NCI-H1436 treated with DMSO at 0.1 percent for 48 hours (cell line): ENCODE results near the gene MALRD1.

Experiments
- DNase-seq: peaks from one replicate; lab custom pipeline; 2025; lab: John Stamatoyannopoulos, UW

The MALRD1 gene

GRCh38 chr10:19577807-19578206 is 529.2 kb downstream of the MALRD1 start:
- DNase-seq: no peak

DNA sequence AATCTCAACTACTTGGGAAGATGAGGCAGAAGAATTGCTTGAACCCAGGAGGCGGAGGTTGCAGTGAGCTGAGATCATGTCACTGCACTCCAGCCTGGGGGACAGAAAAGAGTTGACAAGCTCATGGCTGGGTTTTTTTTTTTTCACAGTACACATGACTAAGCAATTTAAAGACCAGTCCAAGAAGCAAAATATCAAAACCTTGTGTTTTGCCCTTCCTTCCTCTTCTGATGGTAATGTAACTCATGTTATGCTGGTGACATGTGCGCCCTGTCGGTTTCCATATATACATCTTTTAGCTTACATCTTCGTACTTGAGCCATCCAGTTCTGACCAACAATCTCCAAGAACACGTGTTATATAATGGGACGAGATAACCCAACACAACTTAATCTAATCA is 530.0 kb downstream of the MALRD1 start:
- DNase-seq: no peak

GRCh38 chr10:19579761-19580545 is 531.4 kb downstream of the MALRD1 start:
- DNase-seq: no peak

- DNase-seq: no peak
These were observed 532.1 kb downstream of the MALRD1 start for GRCh38 chr10:19580691-19581090.

DNA sequence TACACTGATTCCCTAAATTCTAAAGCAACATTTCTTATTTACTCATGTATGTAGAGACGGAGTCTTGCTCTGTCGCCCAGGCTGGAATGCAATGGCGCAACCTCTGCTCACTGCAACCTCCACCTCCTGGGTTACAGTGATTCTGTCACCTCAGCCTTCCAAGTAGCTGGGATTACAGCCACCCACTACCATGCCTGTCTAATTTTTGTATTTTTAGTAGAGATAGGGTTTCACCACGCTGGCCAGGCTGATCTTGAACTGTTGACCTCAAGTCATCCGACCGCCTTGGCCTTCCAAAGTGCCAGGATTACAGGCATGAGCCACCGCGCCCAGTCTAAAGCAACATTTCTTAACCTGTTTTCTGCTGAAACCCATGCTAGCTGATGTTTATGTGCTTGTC is 540.0 kb downstream of the MALRD1 start:
- DNase-seq: no peak

- no peak for DNase-seq
These were observed 543.7 kb downstream of the MALRD1 start for GRCh38 chr10:19592276-19592675.

- no peak for DNase-seq
These were observed 546.7 kb downstream of the MALRD1 start for GRCh38 chr10:19595212-19595845.

DNA sequence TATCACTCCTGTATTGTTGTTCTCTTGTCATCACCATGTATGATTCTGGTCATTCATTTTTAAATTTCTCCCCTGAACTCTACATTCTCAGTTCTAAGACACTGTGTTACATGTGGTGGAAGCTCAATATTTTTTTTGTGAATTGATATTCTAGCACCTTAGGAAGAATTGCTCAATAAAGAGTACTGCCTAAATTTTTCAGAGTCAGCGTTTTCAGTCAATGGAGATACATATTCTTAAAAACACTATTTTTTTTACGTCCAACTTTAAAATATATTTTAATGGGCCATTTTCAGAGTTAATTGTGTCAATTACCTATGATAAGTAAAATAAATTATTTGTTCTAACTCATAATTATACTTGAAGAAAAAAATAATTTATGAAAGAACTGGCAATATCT is 557.2 kb downstream of the MALRD1 start:
- no peak for DNase-seq

DNA sequence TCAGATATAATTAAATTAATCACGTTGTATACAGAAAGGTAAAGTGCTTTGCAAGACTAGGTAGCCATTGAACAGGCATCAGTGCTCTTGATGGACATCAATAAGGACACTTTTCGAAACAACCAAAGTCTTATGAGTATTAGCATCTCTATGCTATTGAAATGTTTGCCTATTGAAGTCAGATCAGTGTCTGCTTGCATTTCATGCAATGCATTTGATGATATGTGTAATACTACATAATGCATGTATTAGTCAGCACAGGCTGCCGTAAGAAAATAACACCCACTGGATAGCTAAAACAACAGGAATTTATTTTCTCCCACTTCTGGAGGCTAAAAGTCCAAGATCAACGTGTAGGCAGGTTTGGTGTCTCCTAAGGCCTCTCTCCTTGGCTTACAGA is 558.4 kb downstream of the MALRD1 start:
- no peak for DNase-seq

DNA sequence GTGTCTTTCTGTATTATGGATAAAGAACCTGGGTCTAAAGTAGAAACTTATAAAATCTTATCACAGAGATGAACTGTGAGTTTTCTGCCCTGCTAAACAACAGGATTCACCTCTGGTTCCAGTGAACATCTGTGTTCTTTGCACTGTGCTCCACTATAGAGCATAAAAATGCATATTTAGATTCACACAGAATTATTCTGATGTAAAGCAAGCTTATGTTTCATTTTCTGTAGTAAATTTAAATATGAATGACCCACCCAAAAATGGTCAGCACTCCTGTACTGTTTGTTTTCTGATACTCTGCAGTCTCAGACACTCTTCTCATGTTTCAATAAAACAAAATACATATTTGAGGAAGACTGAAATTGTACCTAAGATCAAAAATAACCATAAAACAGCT is 563.2 kb downstream of the MALRD1 start:
- no peak for DNase-seq

- no peak for DNase-seq
These were observed 568.4 kb downstream of the MALRD1 start for GRCh38 chr10:19616966-19617365.

GRCh38 chr10:19620811-19621210 is 572.2 kb downstream of the MALRD1 start:
- DNase-seq: no peak

- no peak for DNase-seq
These were observed 574.7 kb downstream of the MALRD1 start for GRCh38 chr10:19623321-19623720.

DNA sequence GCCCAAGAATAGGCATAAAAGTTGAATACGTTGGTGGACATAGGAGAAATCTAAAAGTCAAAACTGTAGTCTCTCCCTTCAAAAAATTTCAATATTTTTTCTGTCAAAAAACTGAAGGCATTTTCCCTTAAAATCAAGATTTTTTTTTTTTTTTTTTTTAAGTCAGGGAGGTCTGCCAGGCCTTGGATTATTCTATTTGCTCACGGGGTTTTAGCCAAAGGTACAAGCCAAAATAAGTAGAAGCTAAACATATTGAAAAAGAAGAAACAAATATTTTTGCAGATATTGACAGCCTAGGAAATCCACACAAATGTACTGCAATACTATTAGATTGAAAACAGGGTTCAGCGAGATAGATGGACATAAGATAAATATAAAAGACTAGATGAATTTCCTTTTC is 577.6 kb downstream of the MALRD1 start:
- DNase-seq: no peak

- DNase-seq: no peak
These were observed 580.4 kb downstream of the MALRD1 start for GRCh38 chr10:19628767-19629560.

GRCh38 chr10:19629567-19629966 is 581.0 kb downstream of the MALRD1 start:
- no peak for DNase-seq

GRCh38 chr10:19634163-19634562 is 585.6 kb downstream of the MALRD1 start:
- DNase-seq: no peak

GRCh38 chr10:19638182-19638895 is 589.7 kb downstream of the MALRD1 start:
- no peak for DNase-seq

DNA sequence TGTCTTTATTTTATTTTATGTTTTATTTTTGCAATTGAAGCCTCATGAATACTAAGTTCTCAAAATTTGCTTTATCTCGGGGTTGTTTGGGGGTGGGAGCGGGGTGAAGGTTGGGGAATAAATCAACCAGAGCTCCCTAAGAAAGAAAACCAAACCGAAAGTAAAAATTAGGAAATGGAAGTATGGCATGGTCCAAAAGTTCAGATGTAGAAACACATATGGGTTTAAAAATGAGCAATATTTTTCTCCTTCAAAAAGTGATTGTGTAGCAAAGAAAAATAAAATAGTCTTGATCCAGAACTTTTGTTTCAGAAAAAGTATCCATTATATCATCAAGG is 590.3 kb downstream of the MALRD1 start:
- DNase-seq: no peak

- DNase-seq: no peak
These were observed 592.1 kb downstream of the MALRD1 start for GRCh38 chr10:19640566-19641263.

DNA sequence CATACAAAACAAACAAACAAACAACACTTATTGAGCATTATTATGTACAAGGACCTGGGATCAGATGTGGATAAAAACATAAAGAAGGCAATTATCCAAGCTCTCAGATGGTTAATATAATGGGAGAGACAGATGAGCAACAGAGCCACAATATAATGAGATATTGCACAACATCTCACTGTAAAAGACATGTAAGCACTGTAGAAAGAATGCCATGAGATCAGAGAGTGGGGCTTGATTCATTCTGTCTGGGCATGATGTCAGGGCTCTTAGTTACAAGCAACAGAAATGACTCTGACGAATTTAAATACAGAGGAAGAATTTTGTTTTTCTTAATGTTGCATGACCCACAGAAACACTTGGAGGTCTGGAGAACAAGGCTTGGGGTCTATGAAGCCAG is 602.9 kb downstream of the MALRD1 start:
- DNase-seq: no peak

- no peak for DNase-seq
These were observed 604.1 kb downstream of the MALRD1 start for GRCh38 chr10:19652750-19653149.
